NCI-H2196 treated with DMSO at 0.1 percent for 48 hours (cell line): ENCODE results near the gene CDHR5.
"Not testable (repeated sequence)": the region's sequence is repeated elsewhere in the genome, so short reads cannot be mapped to it uniquely, and the experiment has no call there.

Experiments
- DNase-seq: peaks from one replicate; lab custom pipeline; 2025; ENCODE audit not compliant: unreplicated experiment; lab: John Stamatoyannopoulos, UW

CDHR5 gene, protein sequence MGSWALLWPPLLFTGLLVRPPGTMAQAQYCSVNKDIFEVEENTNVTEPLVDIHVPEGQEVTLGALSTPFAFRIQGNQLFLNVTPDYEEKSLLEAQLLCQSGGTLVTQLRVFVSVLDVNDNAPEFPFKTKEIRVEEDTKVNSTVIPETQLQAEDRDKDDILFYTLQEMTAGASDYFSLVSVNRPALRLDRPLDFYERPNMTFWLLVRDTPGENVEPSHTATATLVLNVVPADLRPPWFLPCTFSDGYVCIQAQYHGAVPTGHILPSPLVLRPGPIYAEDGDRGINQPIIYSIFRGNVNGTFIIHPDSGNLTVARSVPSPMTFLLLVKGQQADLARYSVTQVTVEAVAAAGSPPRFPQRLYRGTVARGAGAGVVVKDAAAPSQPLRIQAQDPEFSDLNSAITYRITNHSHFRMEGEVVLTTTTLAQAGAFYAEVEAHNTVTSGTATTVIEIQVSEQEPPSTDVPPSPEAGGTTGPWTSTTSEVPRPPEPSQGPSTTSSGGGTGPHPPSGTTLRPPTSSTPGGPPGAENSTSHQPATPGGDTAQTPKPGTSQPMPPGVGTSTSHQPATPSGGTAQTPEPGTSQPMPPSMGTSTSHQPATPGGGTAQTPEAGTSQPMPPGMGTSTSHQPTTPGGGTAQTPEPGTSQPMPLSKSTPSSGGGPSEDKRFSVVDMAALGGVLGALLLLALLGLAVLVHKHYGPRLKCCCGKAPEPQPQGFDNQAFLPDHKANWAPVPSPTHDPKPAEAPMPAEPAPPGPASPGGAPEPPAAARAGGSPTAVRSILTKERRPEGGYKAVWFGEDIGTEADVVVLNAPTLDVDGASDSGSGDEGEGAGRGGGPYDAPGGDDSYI

GRCh38 chr11:624705-625635 lies at the start of gene CDHR5:
Gene CDHR5 (minus strand): TSS chr11:624955. CDS start chr11:624902, 53 bp downstream.
- no peak for DNase-seq

DNA sequence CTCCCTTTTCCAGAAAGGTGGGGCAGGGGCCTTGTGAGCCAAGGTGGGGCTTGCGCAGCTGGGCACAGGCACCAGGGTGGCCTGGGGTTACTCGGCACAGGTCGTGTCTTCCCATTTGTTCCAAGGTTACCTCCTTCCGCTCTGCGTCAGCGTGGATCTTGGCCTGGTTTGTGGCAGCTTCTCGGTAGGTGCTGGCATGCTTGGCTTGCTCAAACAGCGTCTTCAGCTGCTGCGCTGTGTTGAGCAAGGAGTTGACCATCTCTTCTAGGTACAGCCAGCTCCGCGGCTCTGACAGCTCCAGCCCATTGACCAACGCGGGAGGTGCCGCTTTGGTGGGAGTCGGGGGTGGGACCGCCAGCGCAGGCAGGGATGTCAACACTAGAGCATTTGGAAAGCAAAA lies 49.7 kb upstream of the CDHR5 start:
- DNase-seq, result no peak

- DNase-seq, result no peak
Measured at GRCh38 chr11:673866-674265, 49.1 kb upstream of the CDHR5 start.

DNA sequence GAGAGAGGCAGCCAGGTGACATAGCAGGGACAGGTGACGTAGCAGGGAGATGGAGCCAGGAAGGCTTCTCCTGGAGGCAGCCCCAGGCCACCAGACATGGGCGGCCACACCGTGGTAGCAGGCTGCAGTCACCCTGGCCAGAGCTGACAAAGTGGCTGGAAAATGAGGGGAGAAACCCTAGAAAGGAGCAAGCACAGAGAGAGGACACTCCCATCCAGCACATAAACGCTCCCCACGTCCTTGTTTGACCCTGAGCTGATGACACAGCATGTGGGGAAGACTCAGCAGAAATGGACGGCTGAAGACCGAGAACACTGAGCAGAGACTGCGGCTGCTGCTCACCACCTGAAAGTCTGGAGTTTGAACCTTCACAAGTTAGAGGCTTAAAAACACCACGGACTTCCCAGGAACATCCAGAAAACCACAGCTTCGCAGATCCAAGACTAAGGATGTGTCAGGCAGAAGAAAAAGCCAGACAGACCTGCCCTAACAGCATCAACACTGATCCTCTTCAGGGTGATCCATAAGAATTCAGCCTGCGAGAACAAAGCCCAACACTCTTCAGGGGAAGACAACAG lies 41.0 kb upstream of the CDHR5 start:
- no peak for DNase-seq

GRCh38 chr11:665062-665703 lies 40.4 kb upstream of the CDHR5 start:
- DNase-seq, result no peak

- DNase-seq, result peak; percentile 9
Measured at GRCh38 chr11:662689-663274, 38.0 kb upstream of the CDHR5 start.

- DNase-seq, result no peak
Measured at GRCh38 chr11:660681-661444, 36.1 kb upstream of the CDHR5 start.

GRCh38 chr11:660281-660680 lies 35.5 kb upstream of the CDHR5 start:
- no peak for DNase-seq

GRCh38 chr11:659532-660085 lies 34.9 kb upstream of the CDHR5 start:
- DNase-seq, result no peak

- no peak for DNase-seq
Measured at GRCh38 chr11:657691-658126, 33.0 kb upstream of the CDHR5 start.

GRCh38 chr11:656866-657265 lies 32.1 kb upstream of the CDHR5 start:
- no peak for DNase-seq

- no peak for DNase-seq
Measured at GRCh38 chr11:656426-656825, 31.7 kb upstream of the CDHR5 start.

DNA sequence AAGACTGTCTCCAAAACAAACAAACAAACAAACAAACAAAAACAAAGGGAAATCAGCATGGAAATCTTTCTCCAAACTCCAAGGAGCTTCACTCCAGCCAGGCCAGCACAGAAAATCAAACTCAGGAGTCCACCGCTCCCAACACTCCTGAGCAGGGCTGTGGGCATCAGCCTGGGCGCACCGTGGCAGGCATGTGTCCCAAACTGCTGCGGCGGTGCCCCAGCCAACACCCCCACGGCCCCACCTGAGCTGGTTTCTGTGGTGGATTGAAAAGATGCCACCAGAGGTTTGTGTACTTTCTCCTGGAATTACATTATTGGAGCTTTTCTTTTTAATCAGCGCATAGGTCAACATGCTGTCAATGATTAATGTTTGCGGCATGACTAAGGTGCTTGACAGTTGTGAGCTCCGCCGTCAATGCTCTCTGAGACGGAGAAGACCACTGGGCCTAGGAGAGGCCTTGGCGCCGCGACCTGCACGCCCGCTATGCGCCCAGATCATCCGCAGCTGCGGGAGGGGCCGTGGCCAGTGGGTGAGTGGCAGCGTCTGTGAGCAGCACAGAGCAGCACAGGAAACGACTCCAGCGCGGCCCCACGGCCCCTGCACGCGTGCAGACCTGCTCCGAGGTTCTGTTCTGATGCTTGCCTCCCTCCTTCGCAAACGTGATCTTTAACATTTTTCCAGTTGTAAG lies 30.4 kb upstream of the CDHR5 start:
- DNase-seq, result no peak

- DNase-seq, result not testable (repeated sequence)
Measured at GRCh38 chr11:654444-654843, 29.7 kb upstream of the CDHR5 start.

DNA sequence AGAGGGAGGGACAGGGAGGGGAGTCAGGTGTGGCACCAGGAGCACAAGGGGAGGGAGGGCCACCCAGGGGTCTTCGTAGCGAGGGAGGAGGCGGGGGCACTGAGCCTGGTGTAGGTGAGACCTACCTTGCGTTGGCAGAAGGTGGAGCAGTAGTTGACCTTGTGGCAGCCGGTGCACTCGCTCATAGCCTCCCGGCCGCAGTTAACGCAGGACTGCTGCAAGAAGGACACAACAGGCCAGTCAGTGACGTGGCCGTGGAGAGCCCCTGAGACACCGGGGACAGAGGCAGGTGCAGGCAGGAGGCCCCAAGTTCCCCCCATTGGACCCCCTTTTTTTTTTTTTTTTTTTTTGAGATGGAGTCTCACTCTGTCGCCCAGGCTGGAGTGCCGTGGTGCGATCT lies 29.1 kb upstream of the CDHR5 start:
- DNase-seq, result no peak

DNA sequence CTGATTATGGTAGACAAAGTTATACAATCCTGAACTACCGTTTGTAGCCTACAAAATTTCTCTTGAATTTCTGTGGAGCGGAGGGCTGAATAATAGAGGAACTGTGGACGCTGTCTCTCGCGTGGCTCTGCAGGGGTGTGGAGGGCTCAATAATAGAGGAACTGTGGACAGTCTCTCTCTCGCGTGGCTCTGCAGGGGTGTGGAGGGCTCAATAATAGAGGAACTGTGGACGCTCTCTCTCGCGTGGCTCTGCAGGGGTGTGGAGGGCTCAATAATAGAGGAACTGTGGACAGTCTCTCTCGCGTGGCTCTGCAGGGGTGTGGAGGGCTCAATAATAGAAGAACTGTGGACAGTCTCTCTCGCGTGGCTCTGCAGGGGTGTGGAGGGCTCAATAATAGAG lies 28.4 kb upstream of the CDHR5 start:
- DNase-seq, result not testable (repeated sequence)

DNA sequence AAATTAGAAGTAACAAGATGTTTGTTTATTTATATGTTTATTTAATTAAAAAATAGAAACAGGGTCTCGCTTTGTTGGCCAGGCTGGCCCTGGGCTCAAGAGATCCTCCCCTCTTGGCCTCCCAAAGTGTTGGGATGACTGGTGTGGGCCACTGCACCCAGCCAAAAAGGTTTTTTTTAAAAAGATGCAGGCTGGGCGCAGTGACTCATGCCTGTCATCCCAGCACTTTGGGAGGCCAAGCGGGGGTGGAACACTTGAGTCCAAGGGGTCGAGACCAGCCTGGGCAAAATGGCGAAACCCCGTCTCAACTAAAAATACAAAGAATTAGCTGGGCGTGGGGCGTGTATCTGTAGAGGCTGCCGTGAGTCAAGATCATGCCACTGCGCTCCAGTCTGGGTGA lies 25.7 kb upstream of the CDHR5 start:
- DNase-seq, result no peak

GRCh38 chr11:647672-648158 lies 23.0 kb upstream of the CDHR5 start:
- not testable (repeated sequence) for DNase-seq
